SKM-1 treated with dmso at 0.1 percent for 144 hours (cell line): ENCODE data around the gene PIP5K1C.

Experiments used
- DNase-seq: peaks from one replicate; lab custom pipeline; 2025; ENCODE audit not compliant: unreplicated experiment; lab: John Stamatoyannopoulos, UW

Gene PIP5K1C

GRCh38 chr19:3664879-3665642 lies 35.2 kb downstream of the PIP5K1C start:
- DNase-seq = no peak

- no peak for DNase-seq
These were observed 36.4 kb downstream of the PIP5K1C start for GRCh38 chr19:3663838-3664237.

- DNase-seq = no peak
These were observed 38.7 kb downstream of the PIP5K1C start for GRCh38 chr19:3661284-3662238.

- DNase-seq = no peak
These were observed 39.6 kb downstream of the PIP5K1C start for GRCh38 chr19:3660493-3661219.

- DNase-seq = no peak
These were observed 40.5 kb downstream of the PIP5K1C start for GRCh38 chr19:3659746-3660112.

- no peak for DNase-seq
These were observed 41.2 kb downstream of the PIP5K1C start for GRCh38 chr19:3658870-3659745.

GRCh38 chr19:3658004-3658869 lies 42.0 kb downstream of the PIP5K1C start:
- no peak for DNase-seq

GRCh38 chr19:3657395-3657769 lies 42.9 kb downstream of the PIP5K1C start:
- DNase-seq = no peak

GRCh38 chr19:3656747-3657394 lies 43.4 kb downstream of the PIP5K1C start:
- no peak for DNase-seq

- DNase-seq = no peak
These were observed 44.1 kb downstream of the PIP5K1C start for GRCh38 chr19:3656073-3656746.

- no peak for DNase-seq
These were observed 44.7 kb downstream of the PIP5K1C start for GRCh38 chr19:3655402-3656072.

- DNase-seq = no peak
These were observed 46.3 kb downstream of the PIP5K1C start for GRCh38 chr19:3653865-3654513.

- DNase-seq = no peak
These were observed 47.0 kb downstream of the PIP5K1C start for GRCh38 chr19:3653081-3653795.

GRCh38 chr19:3652422-3652821 lies 47.8 kb downstream of the PIP5K1C start:
- no peak for DNase-seq

GRCh38 chr19:3651684-3652083 lies 48.6 kb downstream of the PIP5K1C start:
- no peak for DNase-seq

GRCh38 chr19:3649888-3650287 lies 50.4 kb downstream of the PIP5K1C start:
- DNase-seq = no peak
